Measurements from ENCODE around the gene CYTH2.

Gene CYTH2

GRCh38 chr19:48511321-48511731 lies 42.2 kb downstream of the CYTH2 start:
- Histone ChIP-seq H3K4me3 (ENCODE audit: low read length) (no peak overlapping the region), H3K4me2 (ENCODE audit: low read depth, low read length) (no peak overlapping the region), H3K9me3 (replicated peaks; ENCODE audit: insufficient read depth, low read length) (no peaks in the 10 kb centered on the region)

GRCh38 chr19:48511800-48512503 lies 42.8 kb downstream of the CYTH2 start, which contains the start of gene LMTK3:
LMTK3 (minus strand) TSS chr19:48511835; CDS start chr19:48511576, 259 bp downstream.
- no peaks in the 10 kb centered on the region for H3K9me2 ChIP-seq (replicated peaks; ENCODE audit: insufficient read depth, low read length)
- H3K4me1 ChIP-seq (ENCODE audit: low read length), result no peaks in the 10 kb centered on the region
- peak within 1 kb of the TSS; percentile 5; the same call in 1 of the 2 replicates for H3K4me2 ChIP-seq (ENCODE audit: low read depth, low read length)
- TF ChIP-seq EZH2phosphoT487 (IDR thresholded peaks at IDR 0.05; ENCODE audit: low read length) (no peak), EZH2 (optimal IDR thresholded peaks at IDR 0.05; ENCODE audit: low read depth, low read length) (no peak), CTCF (IDR thresholded peaks at IDR 0.05; ENCODE audit: low read length) (no peak)
- no peak within 1 kb of the TSS for H3K27ac ChIP-seq (ENCODE audit: low read length)
- H3K27me3 ChIP-seq (replicated peaks; ENCODE audit: insufficient read depth, low read length), result peaks cover 69% of the 10 kb centered on the region
- H3K9me3 ChIP-seq (replicated peaks; ENCODE audit: insufficient read depth, low read length), result no peaks in the 10 kb centered on the region
- H3K36me3 ChIP-seq (replicated peaks; ENCODE audit: insufficient read depth, low read length), result no peaks in the 10 kb centered on the region
- no peak within 1 kb of the TSS for H2AFZ ChIP-seq (ENCODE audit: low read length)
- H3K79me2 ChIP-seq (ENCODE audit: low read length), result no peaks in the 10 kb centered on the region
- H3K4me3 ChIP-seq (ENCODE audit: low read length), result no peak within 1 kb of the TSS
- no peaks in the 10 kb centered on the region for H4K20me1 ChIP-seq (ENCODE audit: insufficient read depth, low read length)
- no peak within 1 kb of the TSS for H3K9ac ChIP-seq (ENCODE audit: low read length)
- no peaks in the 10 kb centered on the region for H3F3A ChIP-seq (ENCODE audit: insufficient read depth, low read length)
- no peak for DNase-seq

More at GRCh38 chr19:48511321-48511731, 42.2 kb downstream of the CYTH2 start:
- H3K9ac ChIP-seq (ENCODE audit: low read length), result no peak overlapping the region
- peaks cover 68% of the 10 kb centered on the region for H3K27me3 ChIP-seq (replicated peaks; ENCODE audit: insufficient read depth, low read length)
- TF ChIP-seq CTCF (IDR thresholded peaks at IDR 0.05; ENCODE audit: low read length) (no peak), EZH2 (optimal IDR thresholded peaks at IDR 0.05; ENCODE audit: low read depth, low read length) (no peak), EZH2phosphoT487 (IDR thresholded peaks at IDR 0.05; ENCODE audit: low read length) (no peak)
- no peaks in the 10 kb centered on the region for H3K4me1 ChIP-seq (ENCODE audit: low read length)
- no peaks in the 10 kb centered on the region for H3F3A ChIP-seq (ENCODE audit: insufficient read depth, low read length)
- no peaks in the 10 kb centered on the region for H3K36me3 ChIP-seq (replicated peaks; ENCODE audit: insufficient read depth, low read length)
- DNase-seq, result no peak
- no peaks in the 10 kb centered on the region for H4K20me1 ChIP-seq (ENCODE audit: insufficient read depth, low read length)
- no peaks in the 10 kb centered on the region for H3K79me2 ChIP-seq (ENCODE audit: low read length)
- no peak overlapping the region for H3K27ac ChIP-seq (ENCODE audit: low read length)
- H2AFZ ChIP-seq (ENCODE audit: low read length), result no peak overlapping the region
- no peaks in the 10 kb centered on the region for H3K9me2 ChIP-seq (replicated peaks; ENCODE audit: insufficient read depth, low read length)

GRCh38 chr19:48512504-48513288 lies 43.5 kb downstream of the CYTH2 start:
- Histone ChIP-seq H3K4me3 (ENCODE audit: low read length) (peak overlapping the region; percentile 72), H3F3A (ENCODE audit: insufficient read depth, low read length) (no peaks in the 10 kb centered on the region), H3K4me1 (ENCODE audit: low read length) (no peaks in the 10 kb centered on the region), H3K27me3 (replicated peaks; ENCODE audit: insufficient read depth, low read length) (peaks cover 68% of the 10 kb centered on the region), H3K9me2 (replicated peaks; ENCODE audit: insufficient read depth, low read length) (no peaks in the 10 kb centered on the region), H3K79me2 (ENCODE audit: low read length) (no peaks in the 10 kb centered on the region), H3K27ac (ENCODE audit: low read length) (no peak overlapping the region), H3K36me3 (replicated peaks; ENCODE audit: insufficient read depth, low read length) (no peaks in the 10 kb centered on the region), H3K9me3 (replicated peaks; ENCODE audit: insufficient read depth, low read length) (no peaks in the 10 kb centered on the region), H3K4me2 (ENCODE audit: low read depth, low read length) (peak overlapping the region; percentile 94; the same call in 1 of the 2 replicates), H3K9ac (ENCODE audit: low read length) (no peak overlapping the region), H2AFZ (ENCODE audit: low read length) (peak overlapping the region; percentile 94), H4K20me1 (ENCODE audit: insufficient read depth, low read length) (no peaks in the 10 kb centered on the region)
- DNase-seq, result no peak
- TF ChIP-seq CTCF (IDR thresholded peaks at IDR 0.05; ENCODE audit: low read length) (no peak), EZH2 (optimal IDR thresholded peaks at IDR 0.05; ENCODE audit: low read depth, low read length) (no peak), EZH2phosphoT487 (IDR thresholded peaks at IDR 0.05; ENCODE audit: low read length) (no peak)

Data from MM.1S (cell line).